Tibial artery (tissue), 4 donors: ENCODE measurements around the gene ALCAM.

Experiments
- DNase-seq, 2 donors: peaks; one replicate each; pipeline ENCODE4 v3.0.0-alpha.2; 2019
- H3K27ac ChIP-seq, 2 donors: fragments of 200-600 bp; sonication (generic) in 1 of 2; 1 replicate in 1 of 2; 2 replicates in 1 of 2; pipeline ENCODE4 v1.5.1; 2018 to 2019; ENCODE audit warnings: mild to moderate bottlenecking in 1 of 2
- H3K27me3 ChIP-seq, 2 donors: fragments of 200-600 bp; sonication (generic) in 1 of 2; one replicate each; pipeline versions ENCODE4 v1.5.1 to v1.6.0; 2016 to 2019
- H3K36me3 ChIP-seq, 3 donors: fragments of 200-600 bp; sonication (generic) in 2 of 3; one replicate each; pipeline ENCODE4 v1.5.1; 2016 to 2019; ENCODE audit warnings: mild to moderate bottlenecking in 2 of 3
- H3K4me1 ChIP-seq, 4 donors: fragments of 200-600 bp; sonication (generic) in 2 of 4; 1 replicate in 3 of 4; 2 replicates in 1 of 4; pipeline ENCODE4 v1.5.1; 2016 to 2019
- H3K4me3 ChIP-seq, 2 donors: fragments of 200-600 bp; sonication (generic) in 1 of 2; 1 replicate in 1 of 2; 2 replicates in 1 of 2; pipeline ENCODE4 v1.5.1; 2018 to 2019; ENCODE audit warnings: mild to moderate bottlenecking in 2 of 2
- H3K9me3 ChIP-seq, 3 donors: fragments of 200-600 bp; sonication (generic) in 1 of 3; one replicate each; pipeline ENCODE4 v1.5.1; 2016 to 2019
- CTCF ChIP-seq, 2 experiments: fragments of 200-600 bp in 1 of 2; fragments of 450-650 bp in 1 of 2; IDR thresholded peaks; one replicate each; pipeline ENCODE4 v1.5.1; 2017 to 2019; ENCODE audit warnings: antibody characterized with exemption in 2 of 2, mild to moderate bottlenecking in 1 of 2, moderate library complexity in 1 of 2
- intact Hi-C: fragments of 100-400 bp; cut with DNase I; formaldehyde crosslinking; loops from one replicate; pipeline ENCODE4 v1.15.0; 2023; ENCODE audit warnings: low total_unique reads

ALCAM gene

GRCh38 chr3:105465251-105465853 lies 98.6 kb downstream of the ALCAM start:
- intact Hi-C loops: no loop called here
- no peak for DNase-seq
- no peaks in the 10 kb centered on the region for H3K9me3 ChIP-seq
- no peak overlapping the region for H3K4me3 ChIP-seq
- no peaks in the 10 kb centered on the region for H3K4me1 ChIP-seq
- no peak overlapping the region for H3K27ac ChIP-seq
- H3K36me3 ChIP-seq: no peaks in the 10 kb centered on the region
- no peak for TF ChIP-seq CTCF (IDR thresholded peaks at IDR 0.05)
- no peaks in the 10 kb centered on the region for H3K27me3 ChIP-seq

- Histone ChIP-seq H3K36me3 (no peaks in the 10 kb centered on the region), H3K4me3 (no peak overlapping the region), H3K27ac (no peak overlapping the region), H3K4me1 (no peaks in the 10 kb centered on the region), H3K27me3 (no peaks in the 10 kb centered on the region), H3K9me3 (no peaks in the 10 kb centered on the region)
- no peak for DNase-seq
- no peak for TF ChIP-seq CTCF (IDR thresholded peaks at IDR 0.05)
- intact Hi-C loops: no loop called here
These were observed 99.4 kb downstream of the ALCAM start for GRCh38 chr3:105466072-105466471.

- no peak overlapping the region for H3K4me3 ChIP-seq
- intact Hi-C loops: no loop called here
- no peak for DNase-seq
- H3K4me1 ChIP-seq: no peaks in the 10 kb centered on the region
- H3K36me3 ChIP-seq: no peaks in the 10 kb centered on the region
- no peaks in the 10 kb centered on the region for H3K27me3 ChIP-seq
- H3K9me3 ChIP-seq: no peaks in the 10 kb centered on the region
- no peak overlapping the region for H3K27ac ChIP-seq
- no peak for TF ChIP-seq CTCF (IDR thresholded peaks at IDR 0.05)
These were observed 100.0 kb downstream of the ALCAM start for GRCh38 chr3:105466495-105467404.

GRCh38 chr3:105470851-105471250 lies 104.1 kb downstream of the ALCAM start:
- Histone ChIP-seq H3K27me3 (no peaks in the 10 kb centered on the region), H3K4me3 (no peak overlapping the region), H3K36me3 (no peaks in the 10 kb centered on the region), H3K4me1 (no peaks in the 10 kb centered on the region), H3K27ac (no peak overlapping the region), H3K9me3 (no peaks in the 10 kb centered on the region)
- no peak for DNase-seq
- TF ChIP-seq CTCF (IDR thresholded peaks at IDR 0.05): no peak
- intact Hi-C loops: no loop called here

GRCh38 chr3:105473521-105474223 lies 107.0 kb downstream of the ALCAM start:
- intact Hi-C loops: no loop called here
- Histone ChIP-seq H3K36me3 (no peaks in the 10 kb centered on the region), H3K27me3 (no peaks in the 10 kb centered on the region), H3K9me3 (peaks cover 0 to 11% (median 0%) of the 10 kb centered on the region in 3 donors), H3K4me1 (no peaks in the 10 kb centered on the region), H3K27ac (no peak overlapping the region), H3K4me3 (no peak overlapping the region)
- no peak for DNase-seq
- no peak for TF ChIP-seq CTCF (IDR thresholded peaks at IDR 0.05)
